ENCODE data around the gene ZFPM1.
"Not testable (repeated sequence)": the region's sequence is repeated elsewhere in the genome, so short reads cannot be mapped to it uniquely, and the experiment has no call there.

The ZFPM1 gene

GRCh38 chr16:88482630-88483391, 29.7 kb downstream of the ZFPM1 start:
- no peak for DNase-seq

DNA sequence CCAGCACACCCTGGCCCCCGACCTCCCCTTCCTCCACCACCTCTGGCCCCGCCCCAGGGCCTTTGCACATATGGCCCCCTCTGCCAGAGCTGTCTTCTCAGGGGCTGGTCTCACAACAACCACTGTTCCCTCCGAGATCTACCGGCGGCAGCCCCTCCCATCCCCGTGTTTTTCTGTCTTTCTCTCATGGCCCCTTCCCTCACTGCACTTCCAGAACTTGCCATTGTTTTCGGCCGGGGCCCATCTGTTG, 30.2 kb downstream of the ZFPM1 start:
- DNase-seq: no peak

GRCh38 chr16:88484505-88485365, 31.7 kb downstream of the ZFPM1 start:
- no peak for DNase-seq

DNA sequence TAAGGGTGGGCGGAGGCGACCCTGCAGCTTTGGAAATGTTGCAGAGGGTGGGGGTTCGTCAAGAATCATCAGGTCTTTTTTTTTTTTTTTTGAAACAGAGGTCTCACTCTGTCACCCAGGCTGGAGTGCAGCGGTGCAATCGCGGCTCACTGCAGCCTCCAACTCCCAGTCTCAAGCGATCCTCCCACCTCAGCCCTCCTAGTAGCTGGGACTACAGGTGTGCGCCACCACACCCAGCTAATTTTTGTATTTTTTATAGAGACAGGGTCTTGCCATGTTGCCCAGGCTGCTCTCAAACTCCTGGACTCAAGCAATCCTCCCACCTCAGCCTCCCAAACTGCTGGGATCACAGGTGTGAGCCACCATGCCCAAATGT, 32.3 kb downstream of the ZFPM1 start:
- DNase-seq: not testable (repeated sequence)

DNA sequence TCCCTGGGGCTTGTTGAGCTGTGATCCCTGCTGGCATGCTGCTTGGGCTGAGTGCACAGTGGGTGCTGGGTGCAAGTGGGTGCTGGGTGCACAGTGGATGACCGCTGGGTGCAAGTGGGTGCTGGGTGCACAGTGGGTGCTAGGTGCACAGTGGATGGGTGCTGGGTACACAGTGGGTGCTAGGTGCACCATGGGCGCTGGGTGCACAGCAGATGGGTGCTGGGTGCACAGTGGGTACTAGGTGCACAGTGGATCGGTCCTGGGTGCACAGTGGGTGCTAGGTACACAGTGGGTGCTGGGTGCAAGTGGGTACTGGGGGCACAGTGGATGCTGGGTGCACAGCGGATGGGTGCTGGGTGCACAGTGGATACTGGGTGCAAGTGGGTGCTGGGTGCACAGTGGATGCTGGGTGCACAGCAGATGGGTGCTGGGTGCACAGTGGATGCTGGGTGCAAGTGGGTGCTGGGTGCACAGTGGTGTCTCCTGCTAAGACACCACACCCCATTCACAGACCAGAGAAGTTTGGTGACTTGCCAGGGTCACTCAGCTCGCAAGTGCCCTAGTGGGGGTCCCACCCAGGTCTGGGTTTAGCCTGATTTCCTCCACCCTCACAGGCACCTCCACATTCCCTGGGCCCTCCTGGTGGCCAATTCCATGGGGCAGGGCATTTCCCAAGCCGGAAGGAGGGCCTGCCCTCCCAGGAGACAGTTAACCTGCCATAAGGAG, 33.5 kb downstream of the ZFPM1 start:
- no peak for DNase-seq

DNA sequence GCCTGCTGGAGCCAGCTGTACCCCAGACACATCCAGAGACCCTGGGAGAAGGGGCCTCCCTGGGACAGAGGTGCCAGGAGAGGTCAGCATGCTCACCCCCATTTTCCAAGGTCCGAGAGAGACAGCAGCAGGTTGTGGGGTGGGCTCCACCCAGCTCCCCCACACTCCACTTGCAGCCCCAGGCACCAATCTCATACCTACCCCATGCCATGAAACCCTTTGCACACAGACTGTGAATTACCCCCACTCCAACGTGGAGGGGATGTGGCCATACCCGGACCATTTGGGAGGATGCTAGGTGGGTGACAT, 34.0 kb downstream of the ZFPM1 start:
- DNase-seq: no peak

DNA sequence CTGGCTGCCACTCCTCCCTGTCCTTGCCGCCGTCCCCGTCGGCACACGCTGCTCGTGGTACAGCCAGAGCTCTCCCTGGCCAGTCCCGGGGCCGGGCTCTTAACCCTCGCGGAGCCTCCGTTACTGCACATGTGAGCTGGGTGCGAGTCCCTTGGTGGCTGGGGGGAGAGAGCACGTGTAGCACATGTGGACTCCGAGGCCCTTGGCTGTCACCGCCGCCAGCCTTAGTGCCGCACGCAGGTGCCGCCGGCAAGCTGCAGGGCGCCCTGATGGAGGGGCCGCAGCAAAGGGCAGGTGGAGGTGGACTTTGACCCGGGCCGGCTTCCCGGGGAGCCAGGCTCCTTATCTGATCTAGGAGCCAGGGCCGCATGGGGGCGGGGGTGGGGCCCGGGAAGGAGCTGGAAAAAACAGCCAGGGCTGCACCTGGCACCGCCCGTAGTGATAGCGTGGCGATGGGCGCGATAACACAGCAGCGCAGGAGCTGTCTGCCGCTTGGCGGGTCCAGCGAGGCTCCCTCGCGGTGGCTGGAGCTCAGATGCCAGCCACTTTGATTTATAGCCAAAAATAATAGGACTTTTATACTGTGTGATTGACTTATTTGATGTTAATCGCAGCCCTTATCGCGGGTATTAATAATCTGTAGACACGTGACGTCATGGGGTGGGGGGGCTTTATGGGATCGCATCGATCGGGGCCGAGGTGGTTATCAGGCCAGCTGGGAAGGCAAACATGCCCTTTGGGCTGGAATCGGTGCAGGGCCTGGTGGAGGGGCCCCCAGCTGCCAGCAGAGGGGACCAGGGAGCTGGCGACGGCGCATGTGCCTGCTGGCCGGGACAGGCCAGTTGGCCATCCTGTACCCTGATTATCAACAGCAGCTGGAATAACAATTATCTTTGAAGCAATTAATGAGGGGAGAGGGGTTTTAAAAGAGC, 35.1 kb downstream of the ZFPM1 start:
- no peak for DNase-seq

- no peak for DNase-seq
These were observed 36.2 kb downstream of the ZFPM1 start for GRCh38 chr16:88489163-88489741.

DNA sequence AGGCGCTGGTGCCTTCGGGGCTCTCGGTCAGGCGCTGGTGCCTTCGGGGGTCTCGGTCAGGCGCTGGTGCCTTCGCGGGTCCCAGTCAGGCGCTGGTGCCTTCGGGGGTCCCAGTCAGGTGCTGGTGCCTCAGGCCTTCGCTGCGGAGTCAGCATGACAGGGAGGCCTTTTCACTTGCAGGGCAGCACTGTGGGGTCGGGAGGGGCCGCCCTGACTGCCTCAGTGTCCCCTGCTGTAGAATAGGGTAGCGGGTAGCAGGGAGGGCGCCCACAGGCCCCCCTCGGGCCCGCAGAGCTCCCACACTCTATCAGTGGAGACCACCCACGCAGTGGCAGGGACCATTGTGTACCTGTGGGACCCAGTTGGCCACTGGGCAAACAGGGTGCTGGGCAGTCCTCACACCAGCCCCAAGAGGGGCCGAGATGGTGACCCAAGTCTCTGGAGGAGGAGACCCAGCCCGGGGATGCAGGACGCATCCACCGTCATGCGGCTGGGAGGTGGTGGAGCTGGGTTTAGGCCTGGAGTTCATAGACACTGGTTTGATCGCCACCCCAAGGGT, 38.0 kb downstream of the ZFPM1 start:
- DNase-seq: no peak

GRCh38 chr16:88491560-88492310, 38.7 kb downstream of the ZFPM1 start:
- no peak for DNase-seq

DNA sequence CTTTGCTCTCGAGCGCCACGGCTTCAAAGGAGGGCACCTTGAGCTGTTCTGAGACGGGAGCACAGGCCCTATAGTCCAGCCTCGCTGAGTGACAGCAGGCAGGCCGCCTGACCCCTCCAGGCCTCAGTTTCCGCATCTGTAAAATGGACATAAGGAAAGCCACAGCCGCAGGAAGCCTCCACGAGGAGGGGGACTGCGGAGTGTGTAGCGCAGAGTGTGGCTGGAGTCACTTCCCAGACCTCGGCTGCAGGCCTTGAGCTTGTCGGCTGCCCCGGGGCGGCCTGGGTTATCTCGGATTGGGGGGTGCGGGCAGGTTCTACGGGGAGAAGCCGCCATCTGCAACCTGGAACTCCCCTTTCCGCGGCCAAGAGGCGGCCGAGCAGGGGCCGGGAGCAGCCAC, 40.8 kb downstream of the ZFPM1 start:
- no peak for DNase-seq

DNA sequence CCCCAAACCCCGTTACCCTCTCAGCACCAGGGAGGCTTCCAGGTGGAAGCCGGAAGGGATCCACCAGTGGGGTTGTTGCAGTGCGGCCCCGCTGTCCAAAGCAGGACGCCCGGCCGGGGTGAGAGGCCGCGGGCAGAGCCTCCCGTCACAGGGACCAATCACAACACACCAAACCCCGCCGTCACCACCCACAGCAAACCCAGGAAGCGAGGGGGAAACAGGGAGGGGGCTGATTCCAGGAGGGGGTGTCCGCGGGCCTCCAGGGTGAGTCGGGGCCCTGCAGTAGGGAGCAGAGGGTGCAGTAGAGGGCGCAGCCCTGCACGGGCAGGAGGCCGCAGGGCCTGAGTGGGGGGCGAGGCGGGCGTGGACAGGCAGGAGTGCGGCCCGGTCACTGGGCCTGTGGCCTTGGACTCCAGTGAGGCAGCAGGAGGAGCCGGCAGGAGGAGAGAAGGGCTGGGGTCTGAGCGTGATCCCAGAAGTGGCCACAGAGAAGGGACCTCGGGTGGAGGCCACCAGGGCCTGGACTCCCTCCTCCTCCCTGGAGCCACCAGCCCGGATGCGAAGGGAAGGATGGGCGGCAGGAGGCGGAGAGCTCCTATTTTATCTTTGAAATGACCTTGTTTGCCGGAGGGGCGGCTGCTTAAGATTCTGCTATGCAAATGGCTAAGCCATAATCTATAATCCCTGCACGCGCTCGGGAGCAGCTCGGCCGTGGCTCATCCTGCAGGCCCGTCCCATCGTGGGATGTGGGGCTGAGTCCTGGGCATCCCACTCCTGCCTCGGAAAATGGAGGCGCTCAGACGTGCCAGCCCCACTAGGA, 41.5 kb downstream of the ZFPM1 start:
- no peak for DNase-seq

GRCh38 chr16:88495268-88495772, 42.2 kb downstream of the ZFPM1 start:
- DNase-seq: no peak

DNA sequence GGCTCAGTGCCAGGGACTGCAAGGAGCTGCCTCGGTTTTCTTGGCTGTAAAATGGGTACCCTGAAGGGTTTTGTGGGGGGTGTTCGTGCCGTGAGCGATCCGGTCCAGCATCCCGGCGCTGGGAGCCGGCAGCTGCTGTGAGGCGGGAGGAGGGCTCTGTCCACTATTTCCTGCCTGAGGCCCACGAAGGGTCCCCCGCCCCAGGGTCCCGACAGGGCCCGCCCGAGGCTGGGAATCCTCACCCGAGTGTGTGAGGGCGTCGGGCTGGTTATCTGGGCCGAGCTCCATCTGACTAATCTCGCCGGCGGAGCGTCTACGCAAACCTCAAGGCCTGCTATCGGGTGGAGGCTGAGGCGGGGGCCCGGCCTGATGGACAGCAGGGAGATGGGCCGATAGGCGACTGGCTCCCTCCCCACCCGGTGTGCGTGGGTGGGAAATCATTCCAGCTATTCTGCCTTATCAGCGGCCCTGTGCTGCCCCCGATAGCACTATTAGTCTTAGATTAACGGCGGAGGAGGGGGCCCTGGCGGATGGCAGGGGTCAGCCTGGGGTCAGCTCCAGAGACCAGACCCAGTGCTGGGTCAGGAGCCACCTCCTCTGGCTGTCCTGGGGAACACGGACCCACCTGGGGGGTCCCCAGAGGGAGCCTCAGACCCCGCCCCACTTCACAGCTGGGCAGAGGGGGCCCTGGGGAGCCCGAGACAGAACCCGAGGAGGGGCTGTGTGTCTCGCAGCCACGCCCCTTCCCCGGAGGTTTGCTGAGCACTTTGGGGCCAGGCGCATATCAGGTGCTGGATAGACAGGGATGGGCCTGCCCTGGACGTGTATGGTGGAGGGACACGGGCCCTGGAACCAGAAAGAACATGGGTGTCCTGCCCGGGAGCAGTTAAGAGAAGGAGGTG, 44.7 kb downstream of the ZFPM1 start:
- DNase-seq: no peak

DNA sequence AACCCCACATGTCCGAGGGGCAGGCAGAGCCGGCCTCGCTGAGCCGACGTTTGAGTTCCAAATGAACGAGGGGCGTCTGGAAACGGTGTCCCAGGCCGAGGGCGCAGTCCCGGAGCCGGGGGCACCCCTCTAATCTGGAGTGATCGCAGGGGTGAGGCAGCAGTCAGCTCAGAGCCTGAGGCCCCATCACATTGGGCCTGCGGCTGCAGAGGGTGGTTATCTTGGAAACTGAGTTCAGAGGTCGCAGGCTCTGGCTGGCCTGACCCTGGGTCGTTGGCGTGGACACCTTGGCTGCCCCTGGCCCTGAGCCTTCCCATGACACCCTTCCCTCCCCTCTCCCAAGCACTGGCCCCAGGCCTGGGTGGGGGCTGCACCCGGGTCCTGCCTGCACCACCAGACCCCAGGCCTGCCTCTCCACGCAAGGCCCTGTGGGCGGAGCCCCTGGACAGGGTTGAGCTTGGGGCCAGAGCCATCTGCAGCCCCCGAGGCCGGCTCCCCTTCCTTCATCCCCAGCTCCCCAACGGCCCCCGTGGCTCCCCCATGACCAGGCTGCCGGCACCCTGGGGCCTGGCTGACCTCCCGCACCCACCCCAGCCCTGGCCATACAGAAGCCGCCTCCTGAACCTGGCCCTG, 45.6 kb downstream of the ZFPM1 start:
- DNase-seq: no peak

GRCh38 chr16:88499292-88499691, 46.2 kb downstream of the ZFPM1 start:
- DNase-seq: no peak

DNA sequence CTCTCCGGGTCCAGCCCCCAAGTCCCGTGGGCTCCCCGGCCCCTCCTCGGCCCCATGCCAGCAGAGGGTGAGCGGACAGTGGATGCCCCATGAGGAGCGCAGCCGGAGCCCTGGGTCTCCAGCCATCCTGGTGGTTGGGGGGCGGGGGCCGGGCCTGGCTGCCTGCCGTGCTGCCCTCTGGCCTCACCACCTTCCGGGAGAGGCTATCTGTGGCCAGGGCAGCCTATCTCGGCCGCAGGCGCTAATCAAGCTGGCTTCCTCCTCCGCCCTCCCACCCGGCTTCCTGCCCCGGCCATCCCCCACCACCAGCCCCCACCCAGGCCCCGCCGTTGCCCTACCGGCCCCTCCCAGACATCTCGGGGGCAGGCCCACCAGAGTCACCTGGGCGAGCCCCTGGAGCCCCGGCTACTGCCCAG, 46.8 kb downstream of the ZFPM1 start:
- DNase-seq: no peak

GRCh38 chr16:88500255-88500661, 47.2 kb downstream of the ZFPM1 start:
- DNase-seq: no peak

- no peak for DNase-seq
These were observed 49.3 kb downstream of the ZFPM1 start for GRCh38 chr16:88502371-88502770.

Measured in NCI-H2227 treated with DMSO at 0.1 percent for 48 hours (cell line).